Stimulated activated CD8-positive, alpha-beta memory T cell treated with anti-CD3 and anti-CD28 coated beads, Interleukin-4, amount 100 ng/mL, for 1 hour (primary cell): ENCODE results near the gene CARD14.
"Not testable (repeated sequence)": the region's sequence is repeated elsewhere in the genome, so short reads cannot be mapped to it uniquely, and the experiment has no call there.

Source experiments
- DNase-seq, 2 donors: peaks; one replicate each; pipeline ENCODE4 v3.0.0-alpha.2; 2020; ENCODE audit warnings: low read depth in 2 of 2, low spot score in 1 of 2

Gene CARD14

DNA sequence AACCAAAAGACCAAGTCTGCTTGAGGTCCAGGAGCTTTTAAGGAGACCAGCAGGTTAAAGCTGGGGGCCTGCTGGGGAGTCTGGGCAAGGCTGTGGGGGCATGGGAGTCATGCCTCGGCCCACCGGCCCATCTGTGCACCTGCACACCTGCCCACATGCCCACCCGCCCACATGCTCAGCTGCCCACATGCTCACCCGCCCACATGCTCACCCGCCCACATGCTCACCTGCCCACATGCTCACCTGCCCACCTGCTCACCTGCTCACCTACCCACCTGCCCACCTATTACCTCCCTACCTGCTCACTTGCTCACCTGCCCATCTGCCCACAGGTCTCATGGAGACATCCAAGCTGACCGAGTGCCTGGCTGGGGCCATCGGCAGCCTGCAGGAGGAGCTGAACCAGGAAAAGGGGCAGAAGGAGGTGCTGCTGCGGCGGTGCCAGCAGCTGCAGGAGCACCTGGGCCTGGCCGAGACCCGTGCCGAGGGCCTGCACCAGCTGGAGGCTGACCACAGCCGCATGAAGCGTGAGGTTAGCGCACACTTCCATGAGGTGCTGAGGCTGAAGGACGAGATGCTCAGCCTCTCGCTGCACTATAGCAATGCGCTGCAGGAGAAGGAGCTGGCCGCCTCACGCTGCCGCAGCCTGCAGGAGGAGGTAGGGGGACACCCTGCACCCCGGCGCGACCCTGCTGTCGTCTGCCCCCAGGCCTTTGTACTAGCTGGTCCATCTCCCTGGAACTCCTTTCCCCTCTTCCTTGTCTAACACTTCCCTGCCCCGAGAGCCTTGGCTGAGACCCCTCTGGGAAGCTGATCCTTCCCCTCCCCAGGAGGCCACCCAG, 14.0 kb downstream of the CARD14 start:
- DNase-seq: no peak

- DNase-seq: no peak
Measured at GRCh38 chr17:80184423-80184714, 14.5 kb downstream of the CARD14 start.

DNA sequence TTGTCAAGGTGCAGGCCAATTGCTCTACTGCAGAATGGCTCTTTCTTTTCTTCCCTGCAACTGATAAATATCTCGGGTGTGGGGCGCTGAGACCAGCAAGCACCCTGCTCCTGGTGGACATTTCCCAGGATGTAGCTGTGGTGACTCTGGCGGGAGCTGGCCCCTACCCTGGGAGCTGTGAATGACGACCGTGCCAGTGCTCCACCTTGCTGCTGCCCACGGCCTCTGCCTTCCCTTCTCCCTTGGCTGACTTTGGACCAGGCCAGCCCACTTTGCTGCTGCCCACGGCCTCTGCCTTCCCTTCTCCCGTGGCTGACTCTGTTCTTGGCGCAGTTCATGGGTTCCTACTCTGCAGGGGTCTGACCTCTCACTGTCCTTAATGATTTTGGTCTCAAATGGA, 16.1 kb downstream of the CARD14 start:
- no peak for DNase-seq

GRCh38 chr17:80187090-80187489, 17.3 kb downstream of the CARD14 start:
- DNase-seq: no peak

- DNase-seq: no peak
Measured at GRCh38 chr17:80187515-80187941, 17.7 kb downstream of the CARD14 start.

DNA sequence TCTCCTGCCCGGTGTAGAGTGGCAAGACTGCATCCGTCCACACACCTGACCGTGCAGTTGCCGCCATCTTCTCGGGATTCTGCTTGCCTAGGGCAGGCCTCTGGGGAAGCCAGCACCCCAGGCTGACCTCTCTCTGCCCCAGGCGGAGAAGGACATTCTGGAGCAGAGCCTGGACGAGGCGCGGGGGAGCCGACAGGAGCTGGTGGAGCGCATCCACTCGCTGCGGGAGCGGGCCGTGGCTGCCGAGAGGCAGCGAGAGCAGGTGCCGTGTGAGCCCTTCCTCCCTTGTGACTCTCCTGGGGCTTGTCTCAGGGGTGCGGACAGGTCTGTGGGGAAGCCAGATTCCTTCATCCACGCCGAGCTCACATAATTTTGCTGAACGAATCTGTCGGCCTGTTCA, 19.8 kb downstream of the CARD14 start:
- DNase-seq: no peak

- no peak for DNase-seq
Measured at GRCh38 chr17:80190716-80191115, 20.9 kb downstream of the CARD14 start.

DNA sequence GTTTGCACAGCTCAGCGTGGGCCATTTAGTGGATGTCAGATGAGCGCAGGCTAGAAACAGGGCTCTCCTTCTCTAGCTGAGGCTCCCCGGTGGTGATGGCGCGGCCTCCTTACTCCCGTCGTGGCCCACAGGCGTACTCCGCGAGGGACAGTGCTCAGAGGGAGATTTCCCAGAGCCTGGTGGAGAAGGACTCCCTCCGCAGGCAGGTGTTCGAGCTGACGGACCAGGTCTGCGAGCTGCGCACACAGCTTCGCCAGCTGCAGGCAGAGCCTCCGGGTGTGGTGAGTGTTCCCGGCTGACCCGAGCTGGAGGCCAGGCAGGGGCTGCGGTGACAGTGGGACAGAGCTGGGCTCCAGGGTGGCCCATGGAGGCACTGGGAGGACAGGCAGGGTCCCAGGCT, 21.4 kb downstream of the CARD14 start:
- no peak for DNase-seq

DNA sequence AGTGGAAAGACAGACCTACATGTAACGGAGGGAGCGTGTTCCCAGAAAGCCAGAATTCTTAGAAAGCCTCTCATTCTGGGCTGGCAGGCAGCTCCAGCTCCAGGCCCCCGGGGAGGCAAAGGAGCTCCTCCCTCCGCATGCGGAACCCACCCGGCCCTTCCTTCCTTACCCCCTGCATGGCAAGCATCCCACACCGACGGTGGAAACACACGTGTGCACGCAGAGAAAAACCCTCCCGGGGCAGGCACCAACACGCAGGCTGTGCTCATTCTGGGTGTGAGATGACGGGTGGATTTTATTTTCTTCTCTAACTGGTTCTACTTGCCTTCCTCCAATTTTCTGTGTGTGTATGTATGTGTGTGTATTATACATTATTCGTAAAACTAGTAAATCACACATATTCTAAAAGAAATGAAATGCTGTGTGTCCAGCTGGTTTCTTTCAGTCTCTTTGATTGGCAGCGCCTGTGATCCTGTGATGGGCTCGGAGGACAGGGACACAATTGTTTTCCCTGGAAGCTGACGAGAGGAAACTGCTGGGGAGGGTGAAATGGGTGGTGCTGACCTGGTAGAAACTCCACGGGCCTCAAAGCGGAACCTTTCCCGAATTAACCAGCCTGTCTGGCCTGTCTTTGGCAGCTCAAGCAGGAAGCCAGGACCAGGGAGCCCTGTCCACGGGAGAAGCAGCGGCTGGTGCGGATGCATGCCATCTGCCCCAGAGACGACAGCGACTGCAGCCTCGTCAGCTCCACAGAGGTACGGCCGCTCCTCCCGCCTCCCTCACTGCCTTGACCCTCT, 22.2 kb downstream of the CARD14 start:
- no peak for DNase-seq

DNA sequence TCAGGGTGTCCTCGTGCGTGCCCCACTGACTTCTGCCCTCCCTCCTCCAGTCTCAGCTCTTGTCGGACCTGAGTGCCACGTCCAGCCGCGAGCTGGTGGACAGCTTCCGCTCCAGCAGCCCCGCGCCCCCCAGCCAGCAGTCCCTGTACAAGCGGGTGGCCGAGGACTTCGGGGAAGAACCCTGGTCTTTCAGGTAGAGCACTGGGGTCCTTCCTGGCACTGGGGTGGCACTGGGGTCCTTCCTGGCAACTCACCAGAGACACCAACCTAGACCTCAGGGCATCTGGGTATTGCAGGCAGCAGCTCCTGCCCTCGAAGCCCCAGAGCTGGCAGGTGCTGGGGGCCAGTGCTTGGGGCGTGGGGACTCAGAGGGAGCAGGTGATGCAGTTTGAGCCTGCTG, 25.3 kb downstream of the CARD14 start:
- DNase-seq: no peak

- peak; percentile 33 to 39 for DNase-seq
Measured at GRCh38 chr17:80195671-80196529, 26.1 kb downstream of the CARD14 start.

DNA sequence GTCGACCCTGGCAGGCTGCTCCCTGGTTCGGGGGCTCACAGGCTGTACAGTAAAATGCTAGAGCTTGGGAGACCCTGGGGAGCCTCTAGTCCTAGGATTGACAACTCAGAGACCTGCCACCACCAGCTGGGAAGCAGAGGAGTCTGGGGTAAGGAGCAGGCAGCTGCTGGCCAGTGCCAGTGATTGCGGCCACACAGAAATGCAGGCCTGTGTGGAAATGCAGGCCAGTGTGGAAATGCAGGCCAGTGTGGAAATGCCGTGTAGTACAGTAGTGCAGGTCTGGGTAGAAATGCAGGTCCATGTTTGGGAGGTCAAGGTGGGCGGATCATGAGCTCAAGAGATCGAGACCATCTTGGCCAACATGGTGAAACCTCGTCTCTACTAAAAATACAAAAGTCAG, 26.8 kb downstream of the CARD14 start:
- no peak for DNase-seq

DNA sequence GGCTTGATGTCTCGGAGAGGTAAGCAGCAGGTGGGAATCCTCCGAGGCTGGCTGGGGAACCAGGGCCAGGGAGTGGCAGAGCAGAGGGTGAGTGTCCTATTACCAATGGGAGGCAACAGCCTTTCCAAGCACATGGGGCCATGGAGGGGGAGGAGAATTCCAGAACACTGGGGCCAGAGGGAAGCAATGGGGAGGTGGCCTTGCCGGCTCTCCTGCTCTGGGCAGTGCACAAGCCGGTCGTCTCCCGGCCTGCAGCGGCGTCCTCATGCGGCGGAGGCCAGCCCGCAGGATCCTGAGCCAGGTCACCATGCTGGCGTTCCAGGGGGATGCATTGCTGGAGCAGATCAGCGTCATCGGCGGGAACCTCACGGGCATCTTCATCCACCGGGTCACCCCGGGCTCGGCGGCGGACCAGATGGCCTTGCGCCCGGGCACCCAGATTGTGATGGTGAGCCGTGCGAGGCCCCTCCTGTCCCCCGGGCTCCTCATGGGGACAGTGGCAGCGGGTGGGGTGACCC, 28.4 kb downstream of the CARD14 start:
- DNase-seq: no peak

DNA sequence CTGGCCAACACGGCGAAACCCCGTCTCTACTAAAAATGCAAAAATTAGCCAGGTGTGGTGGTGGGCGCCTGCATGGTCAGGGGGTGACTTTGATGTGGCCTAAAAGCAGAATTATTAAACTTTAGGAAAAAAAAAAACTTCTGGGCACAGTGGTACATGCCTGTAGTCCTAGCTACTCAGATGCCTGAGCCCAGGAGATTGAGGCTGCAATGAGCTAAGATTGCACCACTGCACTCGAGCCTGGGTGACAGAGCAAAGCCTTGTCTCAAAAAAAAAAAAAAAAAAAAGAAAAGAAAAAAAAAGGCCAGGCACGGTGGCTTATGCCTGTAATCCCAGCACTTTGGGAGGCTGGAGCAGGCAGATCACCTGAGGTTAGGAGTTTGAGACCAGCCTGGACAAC, 29.5 kb downstream of the CARD14 start:
- not testable (repeated sequence) for DNase-seq

- no peak for DNase-seq
Measured at GRCh38 chr17:80201446-80201845, 31.6 kb downstream of the CARD14 start.

DNA sequence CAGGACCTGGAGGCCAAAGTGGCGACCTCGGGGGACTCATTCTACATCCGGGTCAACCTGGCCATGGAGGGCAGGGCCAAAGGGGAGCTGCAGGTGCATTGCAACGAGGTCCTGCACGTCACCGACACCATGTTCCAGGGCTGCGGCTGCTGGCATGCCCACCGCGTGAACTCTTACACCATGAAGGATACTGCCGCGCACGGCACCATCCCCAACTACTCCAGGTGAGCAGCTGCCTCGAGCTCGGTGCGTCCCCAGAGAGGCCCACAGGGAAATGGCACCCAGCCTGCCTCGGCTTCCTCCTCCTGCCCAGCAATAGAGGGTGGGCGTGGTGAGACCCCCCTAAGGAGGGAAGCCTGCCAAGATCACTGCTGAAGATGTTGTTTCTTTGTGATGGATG, 32.4 kb downstream of the CARD14 start:
- no peak for DNase-seq

DNA sequence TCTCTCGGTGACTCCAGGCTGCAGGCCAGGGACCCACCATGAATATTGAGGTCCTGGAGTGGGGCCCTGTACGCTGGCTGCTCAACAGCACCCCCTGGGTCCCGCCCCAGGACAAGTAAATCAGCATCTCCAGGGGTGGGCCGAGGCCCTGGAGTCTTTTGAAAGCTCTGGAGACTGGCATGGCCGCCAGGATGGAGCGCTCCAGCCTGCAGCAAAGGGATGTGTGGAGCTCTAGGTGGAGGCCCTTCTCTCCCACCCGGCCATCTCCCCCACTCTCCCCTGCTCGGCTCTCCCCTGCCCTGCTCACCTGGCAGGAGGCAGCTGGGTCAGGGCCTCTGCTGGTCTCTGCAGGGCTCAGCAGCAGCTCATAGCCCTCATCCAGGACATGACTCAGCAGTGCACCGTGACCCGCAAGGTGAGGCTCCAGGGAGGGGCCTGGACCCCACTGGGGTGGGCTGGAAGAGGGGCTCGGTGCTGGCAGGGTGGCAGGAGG, 33.7 kb downstream of the CARD14 start:
- DNase-seq: no peak

DNA sequence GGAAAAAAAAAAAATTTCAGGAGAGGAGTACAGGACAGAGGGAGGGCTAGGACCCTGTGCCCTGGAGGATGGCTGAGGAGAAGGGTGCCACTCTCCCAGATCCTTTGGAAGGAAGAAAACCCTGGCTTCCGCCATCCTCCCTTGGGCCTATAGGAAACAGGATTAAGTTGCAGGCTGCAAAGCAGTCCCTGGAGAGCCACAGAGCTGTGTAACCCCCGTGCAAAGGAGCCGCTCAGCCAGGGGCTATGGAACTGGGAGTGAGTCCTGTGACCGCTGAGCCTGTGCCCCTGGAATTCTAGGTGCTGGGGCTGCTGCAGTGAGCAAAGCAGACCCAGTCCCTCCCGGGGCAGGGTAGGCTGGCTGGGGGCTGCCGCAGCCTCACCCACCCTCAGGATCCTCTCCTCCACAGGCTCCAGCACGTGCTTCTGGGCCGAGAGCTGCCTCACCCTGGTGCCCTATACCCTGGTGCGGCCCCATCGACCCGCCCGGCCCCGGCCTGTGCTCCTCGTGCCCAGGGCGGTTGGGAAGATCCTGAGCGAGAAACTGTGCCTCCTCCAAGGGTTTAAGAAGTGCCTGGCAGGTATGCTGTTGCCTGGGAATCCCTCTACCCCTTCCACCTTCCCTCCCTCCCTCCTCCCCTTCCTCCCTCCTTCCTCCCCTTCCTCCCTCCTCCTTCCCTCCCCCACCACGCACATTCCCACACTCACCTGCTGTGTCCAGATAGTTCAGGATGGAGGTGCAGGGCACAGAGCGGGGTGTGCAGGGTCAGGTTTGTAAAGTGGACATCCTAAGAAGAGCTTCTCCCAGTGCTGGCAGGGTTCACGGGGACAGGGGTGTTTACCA, 35.0 kb downstream of the CARD14 start:
- no peak for DNase-seq

DNA sequence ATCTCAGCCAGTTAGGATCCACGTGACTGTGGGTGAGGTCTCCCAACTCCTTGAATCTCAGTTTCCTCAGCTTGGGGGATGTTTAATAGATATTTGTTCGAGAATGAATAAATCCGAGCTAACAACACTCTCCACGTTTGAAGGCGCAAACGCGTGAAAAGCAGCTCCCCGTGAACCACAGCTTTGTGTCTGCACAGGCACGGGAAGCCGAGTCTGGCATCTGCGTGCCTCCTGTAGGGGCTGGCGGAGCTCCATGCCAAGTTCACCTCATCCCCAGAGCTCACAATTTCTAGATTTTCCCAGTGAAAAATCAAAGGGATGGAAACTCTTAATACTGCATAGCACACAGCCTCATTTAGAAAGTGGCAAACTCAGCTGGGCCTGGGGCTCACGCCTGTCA, 36.0 kb downstream of the CARD14 start:
- no peak for DNase-seq

DNA sequence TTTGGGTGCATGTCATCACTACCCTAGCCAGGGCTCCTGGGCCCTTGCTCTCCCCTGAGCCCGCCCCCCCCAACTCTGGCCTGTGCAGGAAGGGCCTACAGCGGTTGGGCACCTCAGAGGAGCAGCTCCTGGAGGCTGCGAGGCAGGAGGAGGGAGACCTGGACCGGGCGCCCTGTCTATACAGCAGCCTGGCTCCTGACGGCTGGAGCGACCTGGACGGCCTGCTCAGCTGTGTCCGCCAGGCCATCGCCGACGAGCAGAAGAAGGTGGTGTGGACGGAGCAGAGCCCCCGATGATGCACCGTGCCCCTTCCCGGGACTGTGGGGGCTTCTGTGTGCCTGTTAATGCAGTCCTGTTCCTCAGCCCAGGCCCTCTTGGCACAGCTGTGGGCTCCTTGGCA, 38.2 kb downstream of the CARD14 start:
- DNase-seq: no peak
